ENCODE measurements around the gene MBP.
A peak's percentile ranks its signal among the peaks of the same experiment; 100 is the strongest.

The MBP gene

GRCh38 chr18:77101410-77102258, 30.9 kb downstream of the MBP start:
- peak; percentile 48 to 66 (median 61) for DNase-seq (ENCODE audit: low read depth in 2 of 3, low spot score in 1 of 3)

- no peak for DNase-seq (ENCODE audit: low read depth in 2 of 3, low spot score in 1 of 3)
These were observed 31.7 kb downstream of the MBP start for GRCh38 chr18:77100751-77101355.

- no peak for DNase-seq (ENCODE audit: low read depth in 2 of 3, low spot score in 1 of 3)
These were observed 32.9 kb downstream of the MBP start for GRCh38 chr18:77099485-77100370.

- no peak for DNase-seq (ENCODE audit: low read depth in 2 of 3, low spot score in 1 of 3)
These were observed 33.9 kb downstream of the MBP start for GRCh38 chr18:77098538-77099174.

GRCh38 chr18:77098029-77098428, 34.6 kb downstream of the MBP start:
- no peak for DNase-seq (ENCODE audit: low read depth in 2 of 3, low spot score in 1 of 3)

GRCh38 chr18:77096936-77097886, 35.4 kb downstream of the MBP start:
- no peak for DNase-seq (ENCODE audit: low read depth in 2 of 3, low spot score in 1 of 3)

- no peak for DNase-seq (ENCODE audit: low read depth in 2 of 3, low spot score in 1 of 3)
These were observed 36.9 kb downstream of the MBP start for GRCh38 chr18:77095391-77096371.

GRCh38 chr18:77093586-77093985, 39.0 kb downstream of the MBP start:
- DNase-seq (ENCODE audit: low read depth in 2 of 3, low spot score in 1 of 3), result no peak

GRCh38 chr18:77093067-77093430, 39.5 kb downstream of the MBP start:
- no peak for DNase-seq (ENCODE audit: low read depth in 2 of 3, low spot score in 1 of 3)

GRCh38 chr18:77092104-77093066, 40.2 kb downstream of the MBP start:
- no peak for DNase-seq (ENCODE audit: low read depth in 2 of 3, low spot score in 1 of 3)

GRCh38 chr18:77091366-77091765, 41.2 kb downstream of the MBP start:
- DNase-seq (ENCODE audit: low read depth in 2 of 3, low spot score in 1 of 3), result no peak

GRCh38 chr18:77090546-77091174, 41.9 kb downstream of the MBP start:
- no peak for DNase-seq (ENCODE audit: low read depth in 2 of 3, low spot score in 1 of 3)

GRCh38 chr18:77089723-77090285, 42.8 kb downstream of the MBP start:
- DNase-seq (ENCODE audit: low read depth in 2 of 3, low spot score in 1 of 3), result no peak

GRCh38 chr18:77088963-77089722, 43.4 kb downstream of the MBP start:
- no peak for DNase-seq (ENCODE audit: low read depth in 2 of 3, low spot score in 1 of 3)

GRCh38 chr18:77087393-77088141, 45.0 kb downstream of the MBP start:
- no peak for DNase-seq (ENCODE audit: low read depth in 2 of 3, low spot score in 1 of 3)

Data from stimulated activated CD4-positive, alpha-beta T cell treated with anti-CD3 and anti-CD28 coated beads, Interleukin-12 subunit alpha, Interleukin-12 subunit beta, amount 100 ng/mL, for 48 hours (primary cell).